PC-3 (cell line): ENCODE measurements around the gene UBR2.

Experiments
- EZH2 ChIP-seq: fragments of 300-600 bp; sonication (generic); IDR thresholded peaks from one replicate; pipeline ENCODE4 v1.6.1; 2017; ENCODE audit warnings: antibody characterized with exemption, mild to moderate bottlenecking, low read length; ENCODE audit not compliant: unreplicated experiment
- EZH2phosphoT487 ChIP-seq: fragments of 300-600 bp; sonication (generic); IDR thresholded peaks from 2 replicates; pipeline ENCODE4 v1.6.1; 2018; ENCODE audit warnings: mild to moderate bottlenecking, antibody characterized with exemption, low read length, borderline replicate concordance
- TF ChIP-seq, protein P1 (sequence below): fragments of 300-600 bp; sonication (generic); conservative IDR thresholded peaks from 2 replicates; pipeline ENCODE4 v1.5.1; 2017; ENCODE audit warnings: antibody characterized with exemption, low read depth, mild to moderate bottlenecking, low read length

DNA sequence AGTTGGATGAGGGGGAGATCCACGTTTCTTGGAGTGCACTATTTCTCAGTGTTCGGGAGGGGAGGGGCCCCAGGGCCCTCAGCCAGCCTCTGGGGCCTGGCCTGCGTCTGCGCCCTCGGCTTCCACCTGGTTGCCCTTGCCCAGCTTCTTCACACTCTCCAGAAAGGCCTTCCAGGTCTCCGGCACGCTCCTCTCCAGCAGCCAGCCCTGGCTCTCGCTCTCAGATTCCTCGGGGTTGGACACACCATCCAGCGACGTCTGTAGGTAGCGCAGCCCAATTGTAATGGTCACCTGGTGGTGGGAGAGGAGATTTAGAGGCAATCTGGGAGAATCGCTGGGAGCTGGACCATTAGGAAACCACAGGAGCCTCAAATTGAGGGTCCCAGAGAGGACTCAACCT lies 134.4 kb downstream of the UBR2 start:
- TF ChIP-seq EZH2phosphoT487 (no peak), EZH2 (no peak)
- TF ChIP-seq, protein P1, sequence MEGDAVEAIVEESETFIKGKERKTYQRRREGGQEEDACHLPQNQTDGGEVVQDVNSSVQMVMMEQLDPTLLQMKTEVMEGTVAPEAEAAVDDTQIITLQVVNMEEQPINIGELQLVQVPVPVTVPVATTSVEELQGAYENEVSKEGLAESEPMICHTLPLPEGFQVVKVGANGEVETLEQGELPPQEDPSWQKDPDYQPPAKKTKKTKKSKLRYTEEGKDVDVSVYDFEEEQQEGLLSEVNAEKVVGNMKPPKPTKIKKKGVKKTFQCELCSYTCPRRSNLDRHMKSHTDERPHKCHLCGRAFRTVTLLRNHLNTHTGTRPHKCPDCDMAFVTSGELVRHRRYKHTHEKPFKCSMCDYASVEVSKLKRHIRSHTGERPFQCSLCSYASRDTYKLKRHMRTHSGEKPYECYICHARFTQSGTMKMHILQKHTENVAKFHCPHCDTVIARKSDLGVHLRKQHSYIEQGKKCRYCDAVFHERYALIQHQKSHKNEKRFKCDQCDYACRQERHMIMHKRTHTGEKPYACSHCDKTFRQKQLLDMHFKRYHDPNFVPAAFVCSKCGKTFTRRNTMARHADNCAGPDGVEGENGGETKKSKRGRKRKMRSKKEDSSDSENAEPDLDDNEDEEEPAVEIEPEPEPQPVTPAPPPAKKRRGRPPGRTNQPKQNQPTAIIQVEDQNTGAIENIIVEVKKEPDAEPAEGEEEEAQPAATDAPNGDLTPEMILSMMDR = no peak
